GM12872 (cell line): ENCODE measurements around the gene SLC25A48.

Experiments used
- CTCF ChIP-seq: IDR thresholded peaks from 3 replicates; pipeline ENCODE4 v1.5.1; 2011; ENCODE audit warnings: low read depth, mild to moderate bottlenecking, low read length, moderate library complexity; ENCODE audit not compliant: insufficient read depth

Gene SLC25A48

DNA sequence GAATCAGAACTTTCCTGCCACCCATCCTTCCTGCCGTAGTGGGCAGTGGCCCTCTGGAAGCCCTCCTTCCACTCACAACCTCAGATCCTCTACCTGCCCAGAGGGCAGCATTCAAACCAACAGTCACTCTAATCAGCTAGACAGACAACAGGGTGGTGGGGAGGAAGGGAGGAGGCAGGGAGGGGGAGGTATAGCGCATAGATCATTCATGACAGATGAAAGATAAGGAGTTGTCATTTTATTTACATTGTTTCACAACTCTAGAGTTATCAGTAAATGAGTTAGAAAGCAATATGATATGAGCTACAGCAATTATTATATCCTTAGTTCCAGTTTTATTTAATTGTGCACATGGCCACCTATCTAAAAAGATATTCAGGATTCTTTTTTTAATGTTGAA, 60.3 kb downstream of the SLC25A48 start:
- no peak for TF ChIP-seq CTCF

GRCh38 chr5:135895474-135896006, 61.1 kb downstream of the SLC25A48 start, which contains the start of gene IL9:
Gene IL9, minus strand, starts transcription at chr5:135895841. Its CDS starts 25 bp downstream, at chr5:135895816.
- TF ChIP-seq CTCF: no peak

DNA sequence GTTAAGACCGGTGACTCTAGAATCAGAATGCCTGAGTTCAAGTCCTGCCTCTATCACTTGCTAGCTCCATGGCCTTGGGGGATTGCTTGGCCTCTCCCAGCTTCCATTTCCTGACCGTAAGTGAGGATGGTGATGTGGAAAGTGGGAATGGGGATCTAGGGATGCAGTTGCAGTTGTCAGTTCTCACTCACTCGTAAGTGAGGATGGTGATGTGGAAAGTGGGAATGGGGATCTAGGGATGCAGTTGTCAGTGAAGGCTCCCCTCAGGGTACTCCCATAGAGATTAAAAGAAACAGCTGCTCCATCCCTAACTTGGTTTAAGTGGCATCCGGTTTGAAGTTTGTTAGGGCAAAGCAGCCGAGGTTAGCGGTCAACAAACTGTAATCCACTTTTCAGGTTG, 64.2 kb downstream of the SLC25A48 start:
- no peak for TF ChIP-seq CTCF

DNA sequence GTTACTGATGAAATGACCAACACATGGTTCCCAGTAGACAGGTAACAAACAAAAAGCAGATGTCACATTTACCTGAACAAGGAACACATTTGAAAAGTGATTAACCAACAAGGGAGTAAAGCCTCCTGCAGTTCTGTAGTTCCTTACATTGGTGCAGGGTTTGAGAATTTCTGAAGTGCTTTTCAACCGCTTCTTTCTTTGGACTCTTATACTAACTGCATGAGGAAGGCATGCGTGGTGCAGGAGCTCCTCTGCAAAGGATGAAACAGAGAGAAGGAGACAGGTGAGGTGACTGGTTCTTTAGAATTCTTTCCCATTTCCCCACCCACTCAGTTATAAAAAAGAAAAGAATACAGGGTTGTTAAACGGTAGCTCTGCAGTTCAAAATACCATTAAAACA, 65.8 kb downstream of the SLC25A48 start:
- no peak for TF ChIP-seq CTCF

DNA sequence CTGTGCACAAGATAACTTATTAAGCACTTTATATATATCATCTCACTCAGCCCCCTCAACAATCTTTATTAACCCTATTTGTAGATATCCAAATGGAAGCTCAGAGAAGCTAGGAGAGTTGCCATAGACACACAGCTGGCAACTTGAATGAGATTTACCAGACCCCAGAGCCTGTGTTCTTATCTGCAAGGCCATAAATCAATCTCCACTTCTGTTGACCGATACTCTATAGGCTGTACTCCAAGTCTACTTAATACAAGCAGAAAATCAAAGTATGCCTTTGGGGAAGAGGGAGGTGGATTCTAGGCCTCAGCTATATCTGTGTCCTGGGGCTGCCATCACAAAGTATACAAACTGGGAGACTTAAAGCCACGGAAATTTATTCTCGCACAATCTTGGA, 67.2 kb downstream of the SLC25A48 start:
- no peak for TF ChIP-seq CTCF

DNA sequence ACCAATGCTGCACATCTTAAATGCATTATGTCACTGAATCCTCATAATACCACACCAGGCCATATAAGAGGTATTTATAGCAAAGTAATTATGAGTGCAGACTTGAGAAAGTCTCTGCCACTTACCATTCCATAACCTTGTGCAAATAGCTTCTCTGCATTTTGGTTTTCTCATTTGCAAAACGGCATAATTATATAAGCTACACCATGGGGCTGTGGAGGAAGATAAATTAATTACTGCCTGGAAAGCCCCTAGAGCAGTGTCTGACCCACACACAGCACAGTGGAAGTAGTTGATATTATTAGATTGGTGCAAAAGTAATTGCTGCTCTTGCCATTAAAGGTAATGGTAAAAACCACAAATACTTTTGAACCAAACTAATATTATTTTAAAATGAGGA, 70.7 kb downstream of the SLC25A48 start:
- no peak for TF ChIP-seq CTCF

GRCh38 chr5:135913713-135914626, 79.5 kb downstream of the SLC25A48 start:
- TF ChIP-seq CTCF: no peak
